AG20443 (cell line): ENCODE results near the gene ADAMTSL5.
"Not testable (repeated sequence)": the region's sequence is repeated elsewhere in the genome, so short reads cannot be mapped to it uniquely, and the experiment has no call there.

Source experiments
- DNase-seq: peaks from one replicate; pipeline ENCODE4 v3.0.0; 2012; ENCODE audit warnings: low spot score, mixed read lengths

The ADAMTSL5 gene

GRCh38 chr19:1529430-1529816 lies 16.6 kb upstream of the ADAMTSL5 start:
- no peak for DNase-seq

GRCh38 chr19:1528596-1529429 lies 16.0 kb upstream of the ADAMTSL5 start:
- DNase-seq = no peak

GRCh38 chr19:1527650-1528309 lies 15.0 kb upstream of the ADAMTSL5 start:
- DNase-seq = no peak

DNA sequence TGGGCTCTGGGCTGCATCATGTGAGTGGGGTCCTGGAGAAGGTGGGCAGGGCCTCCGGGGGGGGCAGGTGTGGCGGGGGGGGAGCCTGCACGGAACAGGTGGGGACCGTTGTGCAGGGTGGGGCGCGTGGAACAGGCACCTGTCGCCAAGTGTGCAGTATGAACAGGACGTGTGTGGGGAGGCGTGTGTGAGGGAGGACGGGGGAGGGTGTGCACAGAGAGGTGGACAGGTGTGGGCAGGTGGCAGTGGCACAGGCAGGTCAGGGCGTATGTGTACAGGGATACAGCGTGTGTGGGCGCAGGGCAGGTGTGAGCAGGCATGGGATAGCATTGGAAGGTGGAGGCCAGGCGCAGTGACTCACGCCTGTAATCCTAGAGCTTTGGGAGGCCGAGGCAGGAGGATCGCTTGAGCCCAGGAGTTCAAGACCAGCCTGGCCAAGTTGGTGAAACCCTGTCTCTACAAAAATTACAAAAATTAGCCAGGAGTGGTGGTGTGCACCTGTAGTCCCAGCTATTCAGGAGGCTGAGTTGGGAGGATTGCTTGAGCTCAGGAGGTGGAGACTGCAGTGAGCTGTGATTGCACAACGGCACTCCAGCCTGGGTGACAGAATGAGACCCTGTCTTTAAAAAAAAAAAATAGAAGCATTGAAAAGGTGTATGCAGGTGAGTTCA lies 14.3 kb upstream of the ADAMTSL5 start:
- no peak for DNase-seq

DNA sequence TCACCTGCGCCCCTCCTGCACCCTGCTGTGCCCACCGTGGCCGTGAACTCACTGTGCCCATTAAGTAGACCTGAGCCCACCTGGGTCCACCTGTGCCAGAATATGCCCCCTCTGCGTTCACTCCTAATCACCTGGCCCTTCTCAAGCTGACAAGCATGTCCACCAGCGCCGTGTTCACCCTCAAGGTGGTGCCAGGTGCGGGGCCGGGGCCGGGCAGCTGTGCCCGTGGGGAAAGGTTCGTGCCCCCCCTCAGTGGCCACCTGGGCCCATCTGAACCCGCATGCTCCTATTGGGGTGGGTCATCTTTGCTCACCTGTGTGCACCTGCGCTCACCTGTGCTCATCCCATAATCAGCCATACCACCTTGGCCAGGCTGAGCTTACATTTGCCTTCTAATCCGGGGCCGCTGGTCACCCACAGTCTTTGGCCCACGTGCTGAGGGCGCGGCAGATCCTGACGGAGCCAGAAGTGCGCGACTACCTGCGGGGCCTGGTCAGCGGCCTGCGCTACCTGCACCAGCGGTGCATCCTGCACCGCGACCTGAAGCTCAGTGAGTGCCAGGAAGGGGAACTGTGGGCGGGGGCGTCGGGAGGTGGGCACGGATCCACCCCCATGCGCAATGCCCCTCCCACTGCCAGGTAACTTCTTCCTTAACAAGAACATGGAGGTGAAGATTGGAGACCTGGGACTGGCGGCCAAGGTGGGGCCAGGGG lies 13.4 kb upstream of the ADAMTSL5 start:
- no peak for DNase-seq

GRCh38 chr19:1525343-1525742 lies 12.5 kb upstream of the ADAMTSL5 start:
- no peak for DNase-seq

DNA sequence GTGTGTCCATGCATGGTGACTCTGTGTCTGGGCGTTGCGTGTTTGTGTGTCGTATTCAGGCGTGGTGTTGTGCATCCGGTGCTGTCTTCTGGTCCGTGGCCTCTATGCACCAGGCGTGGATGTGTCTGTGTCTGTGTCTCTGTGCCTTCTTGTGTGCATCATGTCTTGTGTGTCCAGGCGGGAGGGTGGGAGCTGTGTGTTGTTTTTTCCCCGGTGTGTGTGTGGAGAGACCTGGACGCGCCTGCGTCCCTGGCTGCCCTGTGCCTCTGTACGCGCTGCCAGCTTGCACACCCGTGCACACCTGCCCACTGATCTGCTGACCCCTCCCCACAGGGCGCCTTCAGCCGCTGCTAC lies 12.1 kb upstream of the ADAMTSL5 start:
- no peak for DNase-seq

GRCh38 chr19:1524287-1524971 lies 11.6 kb upstream of the ADAMTSL5 start:
- peak; percentile 12 for DNase-seq

DNA sequence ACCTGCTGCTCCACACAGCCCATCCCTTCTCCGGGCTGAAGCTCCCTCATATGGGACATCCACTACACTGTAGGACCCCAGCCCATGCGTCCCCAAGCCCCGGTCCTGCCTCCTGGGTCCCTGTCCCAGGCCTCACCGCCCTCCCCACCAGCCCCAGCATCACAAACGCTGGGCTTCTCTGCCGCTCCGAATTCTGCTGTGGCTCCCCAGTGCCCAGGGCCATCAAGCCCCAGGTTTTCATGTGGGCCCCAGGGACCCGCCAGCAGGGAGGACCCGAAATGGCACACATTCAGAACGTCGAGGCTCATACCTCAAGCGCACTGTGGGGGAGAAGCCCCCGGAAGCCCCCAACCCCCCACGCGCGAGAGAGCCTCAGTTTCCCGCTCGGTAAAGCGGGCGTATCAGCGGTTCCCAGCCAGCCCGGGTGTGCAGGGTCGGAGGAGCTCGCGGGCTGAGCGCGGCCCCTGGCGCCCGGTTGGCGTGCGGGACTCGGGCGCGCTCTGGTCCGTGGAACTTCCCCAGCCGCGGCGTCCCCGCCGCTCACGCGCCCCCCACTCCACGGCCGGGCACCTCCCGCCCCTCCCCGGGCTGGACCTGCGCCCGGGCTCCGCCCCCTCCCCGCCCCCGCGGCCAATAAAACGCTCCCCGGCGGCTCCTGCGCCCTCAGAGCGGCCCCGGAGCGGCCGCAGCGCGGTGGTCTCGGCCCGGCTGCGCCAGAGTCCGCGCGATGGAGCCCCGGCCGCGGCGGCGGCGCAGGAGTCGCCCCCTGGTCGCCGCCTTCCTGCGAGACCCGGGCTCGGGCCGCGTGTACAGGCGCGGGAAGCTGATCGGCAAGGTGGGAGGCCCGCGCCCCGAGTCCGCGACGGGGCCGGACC lies 10.8 kb upstream of the ADAMTSL5 start, which contains the start of gene PLK5:
Gene PLK5 (plus strand): TSS at position 666 of the 875 bp plus-strand sequence. CDS start 2,920 bp downstream, outside the sequence.
- DNase-seq = peak; percentile 22

DNA sequence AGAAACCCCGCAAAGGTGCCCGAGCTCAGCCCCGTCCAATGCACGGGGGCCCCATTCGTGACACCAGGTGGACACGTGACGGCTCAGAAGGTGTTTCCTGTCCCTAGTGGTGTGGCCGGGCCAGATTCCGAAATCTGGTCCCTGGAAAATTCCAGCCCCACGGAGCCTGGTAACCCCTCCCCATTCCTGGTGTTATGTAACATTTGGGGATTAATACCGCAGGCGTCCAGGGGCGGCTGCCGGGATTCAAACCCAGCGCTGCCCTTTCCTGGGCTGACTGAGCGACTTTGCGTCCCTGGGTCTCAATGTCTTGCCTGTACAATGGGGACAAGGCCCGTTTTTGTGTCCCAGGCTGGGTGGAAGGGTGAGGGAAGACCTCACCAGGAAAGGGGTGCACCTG lies 10.0 kb upstream of the ADAMTSL5 start:
- no peak for DNase-seq

DNA sequence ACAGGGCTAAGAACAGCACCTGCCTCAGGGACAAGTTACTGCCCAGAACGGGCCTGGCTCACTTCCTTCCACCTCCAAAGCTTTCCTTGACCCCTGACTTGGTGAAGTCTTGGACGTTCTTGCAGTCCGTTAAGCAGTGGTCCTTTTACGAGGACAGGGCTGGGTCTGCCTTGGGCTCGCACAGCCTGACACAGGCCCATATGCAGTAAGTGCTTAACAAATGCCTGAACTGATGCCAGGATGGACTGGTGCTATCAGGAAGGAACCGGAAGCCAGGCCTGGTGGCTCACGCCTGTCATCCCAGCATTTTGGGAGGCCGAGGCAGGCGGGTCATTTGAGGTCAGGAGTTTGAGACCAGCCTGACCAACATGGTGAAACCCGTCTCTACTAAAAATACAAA lies 9.2 kb upstream of the ADAMTSL5 start:
- DNase-seq = no peak

- DNase-seq = no peak
These were observed 8.8 kb upstream of the ADAMTSL5 start for GRCh38 chr19:1521636-1522035.

DNA sequence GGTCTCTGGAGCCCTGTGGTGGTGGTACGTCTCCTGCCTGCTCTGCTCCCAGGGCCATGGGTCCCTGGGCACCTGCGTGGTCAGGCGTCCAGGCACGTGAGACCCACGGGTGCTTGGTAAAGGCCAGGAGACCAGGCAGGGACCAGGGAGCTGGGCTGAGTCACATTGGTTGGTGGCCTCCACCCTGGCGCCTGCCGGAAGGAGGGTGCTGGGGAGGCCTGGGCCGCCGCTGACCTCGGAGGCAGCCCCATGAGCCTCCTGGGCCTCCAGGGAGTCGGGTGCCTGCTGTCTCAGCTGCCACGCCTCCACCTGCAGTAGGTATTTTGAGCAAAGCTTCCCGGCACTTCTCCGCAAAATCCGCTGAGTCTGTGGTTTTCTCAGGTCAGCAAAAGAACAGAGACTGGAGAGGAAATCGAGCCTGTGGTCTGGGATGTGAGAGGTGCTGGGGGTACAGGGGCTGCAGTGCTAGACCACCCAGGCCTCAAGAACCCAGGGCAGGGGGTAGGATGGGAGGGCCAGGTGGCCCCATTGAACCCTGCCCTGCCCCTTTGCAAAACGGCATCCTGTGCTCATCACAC lies 7.5 kb upstream of the ADAMTSL5 start:
- no peak for DNase-seq

DNA sequence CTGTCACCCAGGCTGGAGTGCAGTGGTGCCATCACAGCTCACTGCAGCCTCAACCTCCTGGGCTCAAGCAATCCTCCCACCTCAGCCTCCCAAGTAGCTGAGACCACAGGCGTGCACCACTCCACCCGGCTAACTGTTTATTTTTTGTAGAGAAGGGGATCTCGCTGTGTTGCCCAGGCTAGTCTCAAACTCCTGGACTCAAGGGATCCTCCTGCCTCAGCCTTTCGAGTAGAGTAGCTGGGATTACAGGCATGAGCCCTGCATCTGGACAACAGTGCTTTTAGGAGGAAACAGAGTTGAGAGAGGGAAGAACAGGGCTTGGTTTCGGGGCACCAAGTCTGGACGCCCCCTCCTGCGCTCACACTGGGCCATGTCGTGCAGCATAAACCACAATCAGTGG lies 7.0 kb upstream of the ADAMTSL5 start:
- DNase-seq = not testable (repeated sequence)

DNA sequence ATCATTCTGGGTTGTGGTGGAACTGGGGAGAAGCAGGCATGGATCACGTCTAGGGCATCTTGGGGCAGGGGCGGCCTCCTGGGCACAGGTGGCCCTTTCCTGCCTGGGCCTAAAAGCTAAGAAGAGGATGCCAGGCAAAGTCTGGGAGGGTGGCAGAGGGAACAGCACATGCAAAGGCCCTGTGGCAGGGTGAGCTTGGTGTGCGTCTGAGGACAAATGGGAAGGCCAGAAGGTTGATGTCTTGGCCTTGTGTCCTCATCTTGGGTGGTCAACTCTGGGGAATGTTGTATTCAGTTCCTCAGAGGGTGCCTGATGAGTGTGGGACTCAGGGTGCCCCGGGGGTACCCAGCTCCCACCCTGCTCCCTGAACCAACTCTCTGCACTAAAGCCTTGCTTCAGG lies 5.7 kb upstream of the ADAMTSL5 start:
- DNase-seq = no peak

- DNase-seq = no peak
These were observed 3.6 kb upstream of the ADAMTSL5 start for GRCh38 chr19:1516395-1516753.

DNA sequence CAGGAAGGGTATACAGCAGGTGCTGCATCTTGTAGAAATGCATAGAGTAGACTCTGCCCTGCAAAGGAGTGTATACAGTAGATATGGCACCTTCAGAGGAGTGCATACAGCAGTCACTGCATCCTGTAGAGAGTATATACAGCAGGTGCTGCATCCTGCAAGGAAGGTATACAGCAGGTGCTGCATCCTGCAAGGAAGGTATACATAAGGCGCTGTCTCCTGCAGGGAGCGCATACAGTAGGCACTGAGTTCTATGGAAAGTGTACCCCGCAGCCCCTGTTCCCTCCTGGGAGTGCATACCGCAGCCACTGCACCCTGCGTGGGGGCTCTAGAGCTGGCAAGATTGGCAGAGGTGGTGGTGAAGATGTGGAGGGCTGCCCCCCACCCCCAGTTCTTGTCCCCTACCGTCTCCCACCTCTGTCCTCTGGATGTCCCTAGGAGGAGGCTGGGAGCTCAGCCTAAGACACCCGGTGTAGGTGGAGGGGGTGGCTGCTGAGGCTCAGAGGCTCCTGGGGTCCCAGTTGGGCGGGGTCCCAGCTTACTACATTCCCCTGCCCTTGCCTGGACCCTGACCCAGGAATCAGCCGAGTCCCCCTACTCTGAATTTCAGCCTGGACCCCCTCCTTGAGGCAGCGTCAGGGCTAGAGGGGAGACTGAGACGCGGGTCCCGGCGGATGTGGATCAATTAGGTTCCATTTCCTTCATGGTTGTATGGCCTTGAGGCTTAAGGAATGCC lies 2.3 kb upstream of the ADAMTSL5 start:
- DNase-seq = no peak

DNA sequence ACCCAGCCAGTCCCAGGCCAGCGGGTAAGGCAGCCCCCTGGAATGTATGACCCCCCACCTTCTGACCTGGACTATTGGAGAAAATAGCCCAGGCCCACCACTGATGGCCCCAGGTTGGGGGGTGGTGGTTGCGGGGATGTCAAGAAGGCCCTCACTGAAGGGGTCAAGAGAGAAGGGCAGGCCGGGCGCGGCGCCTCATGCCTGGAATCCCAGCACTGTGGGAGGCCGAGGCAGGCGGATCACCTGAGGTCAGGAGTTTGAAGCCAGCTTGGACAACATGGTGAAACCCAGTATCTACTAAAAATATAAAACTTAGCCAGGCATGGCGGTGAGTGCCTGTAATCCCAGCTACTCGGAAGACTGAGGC lies 1.5 kb upstream of the ADAMTSL5 start:
- DNase-seq = no peak

DNA sequence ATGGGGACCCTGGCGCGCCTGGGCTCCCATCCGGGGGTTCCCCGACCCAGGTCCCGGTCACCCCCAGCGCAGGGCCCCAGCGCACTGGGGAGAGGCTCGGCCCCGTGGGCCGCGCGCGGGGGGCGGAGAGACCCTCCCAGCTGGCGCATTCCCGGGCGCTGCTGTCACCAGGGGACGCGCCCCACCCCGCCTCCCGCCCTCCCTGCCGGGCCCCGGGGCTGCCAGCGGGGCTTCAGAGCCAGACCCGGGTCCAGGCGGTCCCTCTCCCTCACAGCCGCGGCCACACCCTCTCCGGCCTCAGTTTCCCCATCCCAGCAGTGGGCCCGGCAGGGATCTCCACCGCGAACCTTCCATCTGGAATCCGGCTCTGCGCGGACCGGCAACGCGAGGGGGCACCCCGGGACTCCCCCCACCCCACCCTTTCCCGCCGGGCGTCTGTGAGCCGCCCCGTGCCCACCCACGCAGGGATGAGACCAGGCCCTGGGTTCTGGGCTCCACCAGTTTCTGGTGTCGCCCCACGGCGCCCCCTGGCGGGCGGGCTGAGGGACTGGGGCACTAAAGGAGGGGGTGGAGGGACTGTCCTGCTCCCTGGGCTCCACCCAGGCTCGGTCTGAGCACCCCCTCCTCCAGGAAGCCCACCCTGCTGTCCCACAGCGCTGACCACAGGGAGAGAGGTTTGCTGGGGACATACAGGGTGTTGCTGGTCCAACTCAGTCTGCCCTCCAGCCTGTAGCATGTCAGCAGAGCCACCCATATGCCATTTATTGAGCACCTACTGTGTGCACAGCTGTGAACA lies 878 bp upstream of the ADAMTSL5 start:
- peak; percentile 89 for DNase-seq
